HepG2 (cell line): Measurements from ENCODE around the gene DHX16. TPM values are rescaled to one million over a fixed set of nuclear protein-coding genes. Genes with fewer than 3 reads are reported as not detected.

Experiments
- AGO2 ChIP-seq: fragments of 200-400 bp; formaldehyde crosslinking; optimal IDR thresholded peaks from 2 replicates; pipeline ENCODE3; 2017; ENCODE audit warnings: mild to moderate bottlenecking, low read depth, low read length, moderate library complexity
- ARNT ChIP-seq: fragments of 450-650 bp; IDR thresholded peaks from 2 replicates; pipeline ENCODE4 v1.6.1; 2017
- ATF2 ChIP-seq: sonication (generic); formaldehyde crosslinking; IDR thresholded peaks from 2 replicates; pipeline ENCODE4 v1.4.0; 2020; ENCODE audit warnings: missing genetic modification reagents
- ATF3 ChIP-seq: sonication (generic); formaldehyde crosslinking; IDR thresholded peaks from 2 replicates; pipeline ENCODE4 v1.4.0; 2020; ENCODE audit warnings: missing genetic modification reagents
- CCDC6 ChIP-seq: sonication (generic); formaldehyde crosslinking; IDR thresholded peaks from 2 replicates; pipeline ENCODE4 v1.8.1; 2022; ENCODE audit warnings: mild to moderate bottlenecking, missing genetic modification reagents, moderate library complexity
- DRAP1 ChIP-seq: IDR thresholded peaks from 2 replicates; pipeline ENCODE4 v1.6.1; 2016; ENCODE audit warnings: missing genetic modification reagents, missing compliant biosample characterization
- EEA1 ChIP-seq: sonication (generic); formaldehyde crosslinking; IDR thresholded peaks from 2 replicates; pipeline ENCODE4 v1.5.1; 2020; ENCODE audit warnings: mild to moderate bottlenecking, missing genetic modification reagents, borderline replicate concordance
- ELF4 ChIP-seq: sonication (generic); formaldehyde crosslinking; IDR thresholded peaks from 2 replicates; pipeline ENCODE4 v1.5.0; 2020; ENCODE audit warnings: missing genetic modification reagents, mild to moderate bottlenecking, moderate library complexity, borderline replicate concordance
- HCFC1 ChIP-seq: fragments of 150-350 bp; IDR thresholded peaks from 2 replicates; pipeline ENCODE4 v1.6.1; 2014; ENCODE audit warnings: low read depth, low read length
- HMGA1 ChIP-seq: sonication (generic); formaldehyde crosslinking; conservative IDR thresholded peaks from 2 replicates; pipeline ENCODE4 v1.4.0; 2020; ENCODE audit warnings: missing genetic modification reagents
- JDP2 ChIP-seq: sonication (generic); formaldehyde crosslinking; IDR thresholded peaks from 2 replicates; pipeline ENCODE4 v1.8.1; 2022; ENCODE audit warnings: missing genetic modification reagents, borderline replicate concordance
- KDM3A ChIP-seq: IDR thresholded peaks from 2 replicates; pipeline ENCODE4 v1.6.1; 2018; ENCODE audit warnings: low read depth, missing compliant biosample characterization
- MNT ChIP-seq: fragments of 450-650 bp; IDR thresholded peaks from 2 replicates; pipeline ENCODE4 v1.6.1; 2016
- MTERF4 ChIP-seq: sonication (generic); formaldehyde crosslinking; IDR thresholded peaks from 2 replicates; pipeline ENCODE4 v1.8.0; 2023; ENCODE audit warnings: mild to moderate bottlenecking, missing genetic modification reagents
- MXI1 ChIP-seq: IDR thresholded peaks from 3 replicates; pipeline ENCODE4 v1.6.1; 2012; ENCODE audit warnings: low read depth, low read length, inconsistent platforms, borderline replicate concordance
- MYC ChIP-seq: sonication (generic); formaldehyde crosslinking; IDR thresholded peaks from 2 replicates; pipeline ENCODE4 v1.9.0; 2021; ENCODE audit warnings: missing genetic modification reagents, borderline replicate concordance
- RAD21 ChIP-seq: fragments of 450-650 bp; formaldehyde crosslinking; IDR thresholded peaks from 2 replicates; pipeline ENCODE4 v1.5.0; 2020; ENCODE audit warnings: mild to moderate bottlenecking
- TCF7L2 ChIP-seq: IDR thresholded peaks from 2 replicates; pipeline ENCODE4 v1.6.1; 2011; ENCODE audit warnings: mild to moderate bottlenecking, low read depth, low read length, moderate library complexity
- TEF ChIP-seq: sonication (generic); formaldehyde crosslinking; IDR thresholded peaks from 2 replicates; pipeline ENCODE4 v1.5.0; 2020; ENCODE audit warnings: missing genetic modification reagents
- ZBTB7B ChIP-seq: sonication (generic); formaldehyde crosslinking; IDR thresholded peaks from 2 replicates; pipeline ENCODE4 v1.4.0; 2020; ENCODE audit warnings: missing genetic modification reagents
- ZNF292 ChIP-seq: sonication (generic); formaldehyde crosslinking; IDR thresholded peaks from 2 replicates; pipeline ENCODE4 v1.8.1; 2022; ENCODE audit warnings: mild to moderate bottlenecking, low read depth, missing genetic modification reagents, borderline replicate concordance
- ZNF367 ChIP-seq: sonication (generic); formaldehyde crosslinking; IDR thresholded peaks from 2 replicates; pipeline ENCODE4 v1.4.0; 2020; ENCODE audit warnings: missing genetic modification reagents, borderline replicate concordance
- ZNF564 ChIP-seq: sonication (generic); formaldehyde crosslinking; IDR thresholded peaks from 2 replicates; pipeline ENCODE4 v1.8.1; 2023; ENCODE audit warnings: mild to moderate bottlenecking, missing genetic modification reagents
- ZNF619 ChIP-seq: sonication (generic); formaldehyde crosslinking; IDR thresholded peaks from 2 replicates; pipeline ENCODE4 v1.4.0; 2020; ENCODE audit warnings: mild to moderate bottlenecking, missing genetic modification reagents
- ZNF678 ChIP-seq: sonication (generic); formaldehyde crosslinking; IDR thresholded peaks from 2 replicates; pipeline ENCODE4 v1.4.0; 2020; ENCODE audit warnings: mild to moderate bottlenecking, missing genetic modification reagents
- polyA plus RNA-seq, 8 experiments: library from polyadenylated mRNA; depleted of rRNA in 3 of 8; stranded (reverse) in 7 of 8; unstranded in 1 of 8; fragments of >200 nt; fragmentation: Illumina TruSeq in 4 of 8; extraction: Trizol in 4 of 8; gene quantifications; 2 replicates each; pipeline versions ENCODE4 v1.2.1 to v1.2.3, GENCODE V29; 2011 to 2016; ENCODE audit warnings: low read depth in 4 of 8, missing spikeins in 1 of 8, mixed read lengths in 1 of 8; ENCODE audit not compliant: insufficient read depth in 1 of 8
- total RNA-seq, 5 experiments: library from RNA; depleted of rRNA; stranded (reverse); fragments of >200 nt; fragmentation: Illumina TruSeq; extraction: Trizol; gene quantifications; 2 replicates each; pipeline ENCODE4 v1.2.3, GENCODE V29; 2016; ENCODE audit warnings: low read depth in 1 of 5

DHX16 gene
- total and polyA plus RNA-seq, 2 of the 13 experiments (the other 11 are each of a cell fraction or from before 2014, with no cell fraction given) = 57.0 to 58.5 TPM

GRCh38 chr6:30721198-30722024, 48.6 kb upstream of the DHX16 start (continued):
- TF ChIP-seq EEA1 (CRISPR knock-in tag) = peak; percentile 83; the same call in 1 of the 2 replicates
- no peak for TF ChIP-seq ZNF292 (CRISPR knock-in tag)
- TF ChIP-seq TEF = no peak
- peak; percentile 80; the same call in 1 of the 2 replicates for TF ChIP-seq KDM3A (CRISPR knock-in tag)
- TF ChIP-seq JDP2 (CRISPR knock-in tag) = no peak
- TF ChIP-seq HCFC1 = peak; percentile 28; the same call in 1 of the 2 replicates
- TF ChIP-seq MNT = peak; percentile 73
- TF ChIP-seq TCF7L2 = no peak
- TF ChIP-seq ZNF678 = no peak; the same call in 1 of the 2 replicates
- TF ChIP-seq RAD21 (CRISPR knock-in tag) = peak; percentile 81
- no peak for TF ChIP-seq HMGA1 (CRISPR knock-in tag)
- peak; percentile 64 for TF ChIP-seq DRAP1 (CRISPR knock-in tag)
- no peak for TF ChIP-seq MTERF4 (CRISPR knock-in tag)
- peak; percentile 96 for TF ChIP-seq MXI1
- 0 out of 2 replicates have a peak, but pooled peaks have one; percentile 81 for TF ChIP-seq ZNF564 (CRISPR knock-in tag)
- peak; percentile 91; the same call in 1 of the 2 replicates for TF ChIP-seq MYC (CRISPR knock-in tag)
- TF ChIP-seq ZNF367 (CRISPR knock-in tag) = 0 out of 2 replicates have a peak, but pooled peaks have one; percentile 34
- 0 out of 2 replicates have a peak, but pooled peaks have one; percentile 52 for TF ChIP-seq ELF4 (CRISPR knock-in tag)
- peak; percentile 84; the same call in 1 of the 2 replicates for TF ChIP-seq CCDC6 (CRISPR knock-in tag)
- no peak for TF ChIP-seq ZNF619 (CRISPR knock-in tag)
- TF ChIP-seq ARNT = no peak
- TF ChIP-seq AGO2 = peak; percentile 98
- TF ChIP-seq ATF3 (CRISPR knock-in tag) = 0 out of 2 replicates have a peak, but pooled peaks have one; percentile 36
- TF ChIP-seq ZBTB7B (CRISPR knock-in tag) = peak; percentile 63; the same call in 1 of the 2 replicates
- TF ChIP-seq ATF2 (CRISPR knock-in tag) = peak; percentile 59; the same call in 1 of the 2 replicates
